B cell (primary cell): ENCODE results near the gene CGNL1. TPM values are rescaled to one million over a fixed set of nuclear protein-coding genes. Genes with fewer than 3 reads are reported as not detected.

Source experiments
- ATAC-seq: fragments of 200-7000 bp; cut with Tn5 transposase; one replicate; pipeline ENCODE4 v1.10.0; 2021; ENCODE audit warnings: low read depth, mild to moderate bottlenecking, moderate number of reproducible peaks, moderate library complexity
- CTCF ChIA-PET: fragments of 350-600 bp; sonication (Branson Sonifier 250); formaldehyde crosslinking; loops from one replicate; lab custom pipeline; 2021; ENCODE audit warnings: antibody characterized with exemption, inconsistent platforms; lab: Charles Lee
- POLR2A ChIA-PET: fragments of 350-600 bp; sonication (Branson Sonifier 250); formaldehyde crosslinking; loops from one replicate; lab custom pipeline; 2021; ENCODE audit warnings: antibody characterized with exemption; lab: Charles Lee
- DNase-seq: peaks from one replicate; pipeline ENCODE4 v3.0.0; 2013
- H2AFZ ChIP-seq: 2 replicates; pipeline ENCODE4 v1.6.1; 2012; ENCODE audit warnings: mild to moderate bottlenecking, low read depth, low read length; ENCODE audit not compliant: insufficient read depth, poor library complexity, severe bottlenecking
- H3K27ac ChIP-seq, 2 donors: 1 replicate in 1 of 2; 2 replicates in 1 of 2; pipeline ENCODE4 v1.5.1; 2012 to 2013; ENCODE audit warnings: low read length in 2 of 2, mild to moderate bottlenecking in 2 of 2, moderate library complexity in 1 of 2
- H3K27me3 ChIP-seq, 4 experiments: fragments of 200-600 bp in 1 of 4; sonication (generic) in 1 of 4; replicated peaks in 1 of 4; 1 replicate in 2 of 4; 2 replicates in 2 of 4; pipeline versions ENCODE4 v1.6.1 to v1.7.0; 2013 to 2016; ENCODE audit warnings: low read length in 3 of 4, mild to moderate bottlenecking in 2 of 4, mixed read lengths in 1 of 4, moderate library complexity in 1 of 4; ENCODE audit not compliant: insufficient read depth in 4 of 4, control insufficient read depth in 3 of 4; ENCODE audit errors: control extremely low read depth in 1 of 4
- H3K36me3 ChIP-seq, 2 experiments: replicated peaks in 1 of 2; 1 replicate in 1 of 2; 2 replicates in 1 of 2; pipeline versions ENCODE4 v1.6.1 to v1.7.1; 2013; ENCODE audit warnings: low read length in 1 of 2; ENCODE audit not compliant: insufficient read depth in 2 of 2, control insufficient read depth in 1 of 2; ENCODE audit errors: control extremely low read depth in 1 of 2, extremely low read depth in 1 of 2
- H3K4me1 ChIP-seq, 2 donors: fragments of 200-600 bp in 1 of 2; sonication (generic) in 1 of 2; 1 replicate in 1 of 2; 2 replicates in 1 of 2; pipeline versions ENCODE4 v1.5.1 to v1.6.1; 2013 to 2017; ENCODE audit warnings: low read length in 2 of 2; ENCODE audit not compliant: control insufficient read depth in 2 of 2, insufficient read depth in 2 of 2
- H3K4me2 ChIP-seq: replicated peaks from 2 replicates; pipeline ENCODE3; 2012; ENCODE audit warnings: mild to moderate bottlenecking, low read depth, low read length; ENCODE audit not compliant: poor library complexity, severe bottlenecking
- H3K4me3 ChIP-seq, 5 experiments: fragments of 200-600 bp in 1 of 5; sonication (generic) in 1 of 5; 1 replicate in 3 of 5; 2 replicates in 2 of 5; pipeline versions ENCODE4 v1.5.1 to v1.7.0; 2011 to 2016; ENCODE audit warnings: low read length in 4 of 5, mild to moderate bottlenecking in 4 of 5, low read depth in 2 of 5, control low read depth in 1 of 5, moderate library complexity in 1 of 5; ENCODE audit not compliant: insufficient read depth in 1 of 5; ENCODE audit errors: control extremely low read depth in 1 of 5, extremely low read depth in 1 of 5
- H3K79me2 ChIP-seq: fragments of 200-600 bp; sonication (generic); one replicate; pipeline ENCODE4 v1.6.0; 2016; ENCODE audit warnings: low read length; ENCODE audit not compliant: control insufficient read depth, insufficient read depth
- H3K9ac ChIP-seq: fragments of 200-600 bp; sonication (generic); 2 replicates; pipeline ENCODE4 v1.6.1; 2017; ENCODE audit warnings: mild to moderate bottlenecking, low read length, moderate library complexity
- H3K9me3 ChIP-seq, 3 donors: one replicate each; pipeline versions ENCODE4 v1.6.1 to v1.7.1; 2013; ENCODE audit warnings: low read length in 2 of 3; ENCODE audit not compliant: control insufficient read depth in 2 of 3, insufficient read depth in 1 of 3; ENCODE audit errors: control extremely low read depth in 1 of 3
- H4K20me1 ChIP-seq: 2 replicates; pipeline ENCODE4 v1.6.0; 2012; ENCODE audit warnings: mild to moderate bottlenecking, low read length; ENCODE audit not compliant: insufficient read depth, control insufficient read depth, poor library complexity, severe bottlenecking
- H3K27ac Mint-ChIP-seq: one replicate; pipeline ENCODE4 v1.8.0; 2021; ENCODE audit warnings: mixed read lengths
- H3K27me3 Mint-ChIP-seq: one replicate; pipeline ENCODE4 v1.8.0; 2021; ENCODE audit warnings: mixed read lengths
- H3K4me1 Mint-ChIP-seq: one replicate; pipeline ENCODE4 v1.8.0; 2021; ENCODE audit warnings: mixed read lengths
- H3K4me3 Mint-ChIP-seq: one replicate; pipeline ENCODE4 v1.8.0; 2021; ENCODE audit warnings: mixed read lengths
- H3K9me3 Mint-ChIP-seq: one replicate; pipeline ENCODE4 v1.8.0; 2022; ENCODE audit warnings: mixed read lengths; ENCODE audit not compliant: insufficient read depth
- EZH2 ChIP-seq: IDR thresholded peaks from 2 replicates; pipeline ENCODE4 v1.6.1; 2012; ENCODE audit warnings: borderline replicate concordance, low read depth, mild to moderate bottlenecking, moderate library complexity, low read length; ENCODE audit not compliant: insufficient read depth, poor library complexity, severe bottlenecking
- WGBS: methylation state at CpG from one replicate; pipeline ENCODE4 v1.1.5; 2013; ENCODE audit warnings: missing lambda C conversion rate; ENCODE audit not compliant: insufficient coverage; 5-methylcytosine and 5-hydroxymethylcytosine counted together
- intact Hi-C: fragments of 100-400 bp; cut with micrococcal nuclease; formaldehyde crosslinking; loops from one replicate; pipeline ENCODE4 v1.10.0; 2022
- polyA plus RNA-seq: library from polyadenylated mRNA; depleted of rRNA; stranded (reverse); fragments of >200 nt; gene quantifications from 2 replicates; pipeline ENCODE4 v1.2.3, GENCODE V29; 2012
- total RNA-seq, 2 donors: library from RNA; stranded (reverse); fragments of 120-200 nt in 1 of 2; gene quantifications; 1 replicate in 1 of 2; 2 replicates in 1 of 2; pipeline versions ENCODE4 v1.2.3 to v1.2.4, GENCODE V29; 2013 to 2022
- TF ChIP-seq, protein P1 (sequence below): fragments of 200-600 bp; IDR thresholded peaks from one replicate; pipeline ENCODE4 v1.8.0; 2022; ENCODE audit warnings: antibody characterized with exemption, mild to moderate bottlenecking

CGNL1 gene
- total and polyA plus RNA-seq, 2 donors (not counting 1 experiment from before 2014, with no cell fraction given): 0.03 to 0.12 TPM

- H2AFZ ChIP-seq: peak overlapping the region; percentile 35
- ATAC-seq (no peak), DNase-seq (peak; percentile 20)
- no peaks in the 10 kb centered on the region for H3K27me3 ChIP-seq
- CTCF ChIA-PET: interaction anchor here (0.6 to 4.7 kb wide), 11 partner anchors 9 to 302 kb away, joined by 3 to 68 read pairs (median 5); partner anchors contain the start of gene POLR2M
- H3K4me1 ChIP-seq: peaks cover 29 to 31% of the 10 kb centered on the region in 2 donors
- H3K4me3 Mint-ChIP-seq: no peak overlapping the region
- no peak overlapping the region for H3K27ac ChIP-seq
- H3K4me3 ChIP-seq: no peak overlapping the region
- peaks cover 37% of the 10 kb centered on the region for H3K4me1 Mint-ChIP-seq
- intact Hi-C loops: loop anchor here (5.0 kb wide), 1 partner anchor 95 kb away; no protein-coding TSS in a partner anchor
- H3K9me3 ChIP-seq: no peaks in the 10 kb centered on the region
- no peak overlapping the region for H3K9ac ChIP-seq
- no peaks in the 10 kb centered on the region for H3K79me2 ChIP-seq
- H3K27me3 Mint-ChIP-seq: peaks cover 4% of the 10 kb centered on the region
- no peaks in the 10 kb centered on the region for H3K9me3 Mint-ChIP-seq
- H3K4me2 ChIP-seq: peak overlapping the region; percentile 29
- WGBS: 68% methylated on average over 8 of the region's 11 CpGs
- H4K20me1 ChIP-seq: no peaks in the 10 kb centered on the region
- POLR2A ChIA-PET: no interaction called here
- H3K27ac Mint-ChIP-seq: peak overlapping the region; percentile 33
- no peaks in the 10 kb centered on the region for H3K36me3 ChIP-seq
- TF ChIP-seq, protein P1, sequence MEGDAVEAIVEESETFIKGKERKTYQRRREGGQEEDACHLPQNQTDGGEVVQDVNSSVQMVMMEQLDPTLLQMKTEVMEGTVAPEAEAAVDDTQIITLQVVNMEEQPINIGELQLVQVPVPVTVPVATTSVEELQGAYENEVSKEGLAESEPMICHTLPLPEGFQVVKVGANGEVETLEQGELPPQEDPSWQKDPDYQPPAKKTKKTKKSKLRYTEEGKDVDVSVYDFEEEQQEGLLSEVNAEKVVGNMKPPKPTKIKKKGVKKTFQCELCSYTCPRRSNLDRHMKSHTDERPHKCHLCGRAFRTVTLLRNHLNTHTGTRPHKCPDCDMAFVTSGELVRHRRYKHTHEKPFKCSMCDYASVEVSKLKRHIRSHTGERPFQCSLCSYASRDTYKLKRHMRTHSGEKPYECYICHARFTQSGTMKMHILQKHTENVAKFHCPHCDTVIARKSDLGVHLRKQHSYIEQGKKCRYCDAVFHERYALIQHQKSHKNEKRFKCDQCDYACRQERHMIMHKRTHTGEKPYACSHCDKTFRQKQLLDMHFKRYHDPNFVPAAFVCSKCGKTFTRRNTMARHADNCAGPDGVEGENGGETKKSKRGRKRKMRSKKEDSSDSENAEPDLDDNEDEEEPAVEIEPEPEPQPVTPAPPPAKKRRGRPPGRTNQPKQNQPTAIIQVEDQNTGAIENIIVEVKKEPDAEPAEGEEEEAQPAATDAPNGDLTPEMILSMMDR: no peak
- no peak for TF ChIP-seq EZH2
Observed at GRCh38 chr15:57562196-57562769, 186.0 kb downstream of the CGNL1 start.

- Histone ChIP-seq H3K36me3 (no peaks in the 10 kb centered on the region), H3K4me2 (no peak overlapping the region), H3K27me3 (no peaks in the 10 kb centered on the region), H3K79me2 (no peaks in the 10 kb centered on the region), H3K9me3 (no peaks in the 10 kb centered on the region), H3K9ac (no peak overlapping the region), H4K20me1 (no peaks in the 10 kb centered on the region), H3K27ac (no peak overlapping the region), H2AFZ (no peak overlapping the region), H3K4me3 (no peak overlapping the region), H3K4me1 (peaks cover 37 to 38% of the 10 kb centered on the region in 2 donors)
- Mint-ChIP-seq H3K27ac (no peak overlapping the region), H3K4me3 (no peak overlapping the region), H3K9me3 (no peaks in the 10 kb centered on the region), H3K27me3 (peaks cover 4% of the 10 kb centered on the region), H3K4me1 (peaks cover 41% of the 10 kb centered on the region)
- intact Hi-C loops: loop anchor here (5.0 kb wide), 1 partner anchor 94 kb away; no protein-coding TSS in a partner anchor
- no CpG with 5 or more reads among the region's 6 CpGs for WGBS
- DNase-seq: peak; percentile 15
- TF ChIP-seq EZH2: no peak
- TF ChIP-seq, protein P1: no peak
- ATAC-seq: no peak
- ChIA-PET POLR2A (no interaction called here), CTCF (interaction anchor here (0.9 to 1.2 kb wide), 4 partner anchors 10 to 168 kb away, joined by 3 to 5 read pairs (median 3); no protein-coding TSS in a partner anchor)
Observed at GRCh38 chr15:57563416-57563815, 187.1 kb downstream of the CGNL1 start.
